ENCODE measurements around the gene UBR3.
"Not testable (repeated sequence)": the region's sequence is repeated elsewhere in the genome, so short reads cannot be mapped to it uniquely, and the experiment has no call there.

The UBR3 gene

GRCh38 chr2:169936652-169937051 is 109.4 kb downstream of the UBR3 start:
- DNase-seq (ENCODE audit: low read depth in 2 of 2), result not testable (repeated sequence)

DNA sequence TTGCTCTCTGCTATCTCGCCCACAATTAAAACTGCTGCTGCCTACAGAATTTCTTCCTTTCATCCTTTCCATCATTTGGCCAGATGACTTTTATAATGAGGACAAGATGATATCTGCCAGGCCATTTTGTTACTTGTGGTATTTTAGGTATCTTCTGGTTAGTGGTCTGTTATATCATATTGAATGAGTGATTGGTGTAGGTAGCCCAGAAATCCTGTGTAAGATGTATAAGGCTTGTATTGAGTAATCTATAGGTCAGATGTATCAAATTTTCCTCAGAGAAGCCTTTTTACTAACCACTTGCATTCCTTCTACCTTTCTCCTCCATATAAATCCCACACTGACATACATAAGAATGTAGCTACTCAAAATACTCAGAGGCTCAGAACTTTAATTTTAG is 118.3 kb downstream of the UBR3 start:
- no peak for DNase-seq (ENCODE audit: low read depth in 2 of 2)

- DNase-seq (ENCODE audit: low read depth in 2 of 2), result no peak
Measured at GRCh38 chr2:169946092-169946491, 118.8 kb downstream of the UBR3 start.

DNA sequence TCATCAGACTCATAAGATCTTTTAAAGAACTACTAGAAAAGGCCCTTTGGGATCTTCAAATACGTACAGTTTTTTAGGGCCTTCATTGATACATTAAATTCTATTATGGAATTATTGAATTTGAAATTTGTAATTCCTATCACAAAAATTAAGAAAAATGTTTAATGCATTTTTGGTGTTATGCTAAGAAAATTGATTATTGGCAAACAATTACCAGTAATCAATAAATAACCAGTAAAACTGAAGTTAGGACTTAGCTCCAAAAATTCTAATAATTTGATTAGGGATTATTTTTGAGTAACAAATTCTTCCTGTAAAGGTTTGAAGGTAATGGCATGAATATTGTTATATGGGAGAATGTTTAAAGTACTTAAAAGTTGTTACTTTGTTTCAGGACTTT is 119.3 kb downstream of the UBR3 start:
- no peak for DNase-seq (ENCODE audit: low read depth in 2 of 2)

DNA sequence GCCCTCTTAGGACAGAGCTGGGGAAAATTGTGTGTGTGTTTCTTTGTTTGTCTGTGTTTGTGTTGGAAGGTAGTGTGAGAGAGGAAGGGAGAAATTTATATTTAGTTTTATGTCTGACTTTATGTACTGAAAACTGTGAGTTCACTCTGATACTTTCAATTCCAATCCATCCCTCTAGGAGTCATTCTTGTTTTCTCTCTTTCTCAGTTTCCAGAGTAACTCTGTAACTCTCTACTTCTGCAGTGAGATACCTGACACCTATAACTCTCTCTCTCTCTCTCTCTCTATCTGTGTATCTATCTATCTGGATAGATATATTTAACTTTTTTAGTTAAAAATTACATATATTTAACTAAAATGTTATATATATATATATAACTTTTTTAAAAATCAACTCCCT is 128.7 kb downstream of the UBR3 start:
- DNase-seq (ENCODE audit: low read depth in 2 of 2), result no peak

- DNase-seq (ENCODE audit: low read depth in 2 of 2), result not testable (repeated sequence)
Measured at GRCh38 chr2:169957219-169957618, 130.0 kb downstream of the UBR3 start.

DNA sequence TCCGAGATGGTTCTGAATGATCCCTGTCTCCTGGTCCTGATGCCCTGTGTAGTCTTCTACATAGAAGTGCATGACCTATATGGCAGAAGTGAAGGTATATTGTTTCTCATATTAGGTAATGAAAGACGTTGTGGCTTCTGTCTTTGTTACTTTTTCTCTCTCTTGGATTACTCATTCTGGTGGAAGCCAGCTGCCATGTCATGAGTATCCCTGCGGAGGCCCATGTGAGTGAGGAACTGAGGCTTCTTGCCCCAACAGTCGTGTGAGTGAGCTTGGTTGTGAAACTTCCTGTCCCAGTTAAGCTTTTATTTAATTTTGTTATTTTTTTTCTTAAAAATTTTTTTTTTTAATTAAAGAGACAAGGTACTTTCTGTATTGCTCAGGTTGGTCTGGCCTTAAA is 134.7 kb downstream of the UBR3 start:
- no peak for DNase-seq (ENCODE audit: low read depth in 2 of 2)

- no peak for DNase-seq (ENCODE audit: low read depth in 2 of 2)
Measured at GRCh38 chr2:169963786-169964185, 136.5 kb downstream of the UBR3 start.

DNA sequence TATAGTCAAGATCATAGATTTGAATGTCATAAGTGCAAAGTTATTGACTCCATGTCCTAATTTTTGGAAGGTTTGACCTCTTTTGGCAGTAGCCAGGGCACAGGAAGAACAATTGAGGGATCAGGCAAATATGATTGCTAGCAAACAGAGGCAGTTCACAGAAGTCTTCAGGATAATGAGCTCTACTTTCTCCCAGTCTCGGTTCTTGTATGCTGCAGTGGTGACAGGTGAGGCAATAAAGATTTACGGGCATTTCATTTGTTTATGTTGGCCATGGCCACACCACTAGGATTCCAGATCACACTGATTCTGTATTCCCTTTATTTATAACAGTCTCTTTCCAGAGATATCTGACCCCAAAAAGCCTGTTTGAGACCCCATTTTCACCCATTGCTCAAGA is 137.5 kb downstream of the UBR3 start:
- DNase-seq (ENCODE audit: low read depth in 2 of 2), result no peak

DNA sequence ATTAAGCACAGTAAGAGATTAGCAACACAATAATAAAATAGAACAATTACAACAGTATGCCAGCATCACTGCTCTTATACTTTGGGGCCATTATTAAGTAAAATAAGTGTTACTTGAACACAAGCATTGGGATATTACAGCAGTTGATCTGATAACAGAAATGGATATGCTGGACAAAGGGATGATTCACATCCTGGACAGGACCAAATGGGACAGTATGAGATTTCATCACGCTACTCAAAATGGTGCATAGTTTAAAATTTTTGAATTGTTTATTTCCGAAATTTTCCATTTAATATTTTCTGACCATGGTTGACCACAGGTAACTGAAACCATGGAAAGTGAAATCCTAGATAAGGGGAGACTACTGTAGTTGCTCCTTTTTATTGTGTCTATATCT is 138.2 kb downstream of the UBR3 start:
- no peak for DNase-seq (ENCODE audit: low read depth in 2 of 2)

- DNase-seq (ENCODE audit: low read depth in 2 of 2), result no peak
Measured at GRCh38 chr2:169966454-169966853, 139.2 kb downstream of the UBR3 start.

DNA sequence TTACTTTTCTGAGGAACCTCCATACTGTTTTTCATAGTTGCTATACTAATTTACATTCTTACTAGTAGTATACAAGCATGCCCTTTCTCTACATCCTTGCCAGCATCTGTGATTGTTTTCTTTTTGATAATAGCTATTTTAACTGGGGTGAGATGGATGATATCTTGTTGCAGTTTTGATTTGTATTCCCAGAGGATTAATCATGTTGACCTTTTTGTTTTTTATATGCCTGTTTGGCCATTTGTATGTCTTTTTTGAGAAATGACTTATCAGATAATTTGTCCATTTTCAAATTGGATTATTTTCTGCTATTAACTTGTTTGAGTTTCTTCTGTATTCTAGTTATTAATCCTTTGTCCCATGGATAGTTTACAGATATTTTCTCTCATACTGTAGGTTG is 141.5 kb downstream of the UBR3 start:
- no peak for DNase-seq (ENCODE audit: low read depth in 2 of 2)

- DNase-seq (ENCODE audit: low read depth in 2 of 2), result no peak
Measured at GRCh38 chr2:169975221-169975620, 148.0 kb downstream of the UBR3 start.

GRCh38 chr2:169976335-169976851 is 149.1 kb downstream of the UBR3 start:
- DNase-seq (ENCODE audit: low read depth in 2 of 2), result no peak

DNA sequence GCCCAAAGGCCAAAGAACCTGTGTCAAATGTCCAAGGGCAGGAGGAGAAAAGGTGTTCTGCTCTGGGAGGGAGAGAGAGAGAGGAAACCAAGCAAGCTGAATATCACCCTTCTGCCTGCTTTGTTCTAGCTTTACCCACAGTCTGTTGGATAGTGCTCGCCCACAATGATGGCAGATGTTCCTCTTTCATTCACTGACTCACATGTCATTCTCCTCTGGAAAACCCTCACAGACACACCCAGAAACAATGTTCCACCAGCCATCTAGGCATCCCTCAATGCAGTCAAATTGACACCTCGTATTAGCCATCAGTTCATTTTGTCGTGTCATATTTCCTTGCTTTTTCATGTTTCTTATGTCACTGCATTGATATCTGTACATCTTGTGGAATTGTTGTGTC is 150.3 kb downstream of the UBR3 start:
- no peak for DNase-seq (ENCODE audit: low read depth in 2 of 2)

DNA sequence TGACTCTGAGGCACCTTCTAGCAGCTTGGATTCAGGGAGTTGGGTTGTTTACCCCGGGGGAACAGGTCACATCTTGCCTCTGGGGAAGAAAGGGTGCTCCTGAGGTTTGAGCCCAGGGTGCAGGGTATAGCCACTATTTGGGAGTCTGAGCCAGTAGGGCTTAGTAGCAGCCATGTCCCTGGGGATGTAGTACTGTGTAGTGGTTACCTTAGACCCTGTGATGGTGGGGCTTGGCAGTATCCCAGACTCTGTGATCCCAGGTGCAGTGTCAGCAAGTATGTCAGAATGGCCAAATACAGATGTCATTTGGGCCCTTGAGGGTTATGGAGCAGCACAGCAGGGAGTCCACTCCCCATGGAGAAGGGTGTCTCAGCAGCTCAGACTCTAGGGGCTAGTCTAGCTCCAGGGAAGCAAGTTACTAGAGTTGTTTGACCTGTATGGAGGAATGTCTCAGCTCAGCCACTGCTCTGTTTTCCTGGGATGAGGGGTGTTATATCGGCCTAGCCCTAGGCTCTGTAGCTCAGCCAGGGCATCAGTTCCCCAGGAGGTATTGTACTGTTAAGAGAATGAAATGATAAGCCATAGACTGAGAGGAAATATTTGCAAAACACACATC is 151.3 kb downstream of the UBR3 start:
- DNase-seq (ENCODE audit: low read depth in 2 of 2), result no peak

GRCh38 chr2:169979025-169979424 is 151.8 kb downstream of the UBR3 start:
- DNase-seq (ENCODE audit: low read depth in 2 of 2), result no peak

GRCh38 chr2:169980001-169980400 is 152.7 kb downstream of the UBR3 start:
- no peak for DNase-seq (ENCODE audit: low read depth in 2 of 2)

DNA sequence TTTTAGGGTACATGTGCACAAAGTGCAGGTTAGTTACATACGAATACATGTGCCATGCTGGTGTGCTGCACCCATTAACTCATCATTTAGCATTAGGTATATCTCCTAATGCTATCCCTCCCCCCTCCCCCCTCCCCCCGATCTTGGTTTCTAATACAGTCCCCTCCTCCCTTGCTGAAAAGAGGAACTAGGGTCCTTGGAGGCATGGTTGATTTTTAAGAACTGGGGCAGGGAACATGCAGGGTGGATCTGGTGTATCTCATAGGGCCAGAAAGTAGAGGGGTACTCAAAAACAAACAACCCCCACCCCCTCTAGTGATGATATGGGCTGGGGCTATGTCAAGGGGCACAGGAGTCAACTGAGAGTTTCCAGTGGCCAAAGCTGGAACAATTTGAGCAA is 153.4 kb downstream of the UBR3 start:
- DNase-seq (ENCODE audit: low read depth in 2 of 2), result no peak

DNA sequence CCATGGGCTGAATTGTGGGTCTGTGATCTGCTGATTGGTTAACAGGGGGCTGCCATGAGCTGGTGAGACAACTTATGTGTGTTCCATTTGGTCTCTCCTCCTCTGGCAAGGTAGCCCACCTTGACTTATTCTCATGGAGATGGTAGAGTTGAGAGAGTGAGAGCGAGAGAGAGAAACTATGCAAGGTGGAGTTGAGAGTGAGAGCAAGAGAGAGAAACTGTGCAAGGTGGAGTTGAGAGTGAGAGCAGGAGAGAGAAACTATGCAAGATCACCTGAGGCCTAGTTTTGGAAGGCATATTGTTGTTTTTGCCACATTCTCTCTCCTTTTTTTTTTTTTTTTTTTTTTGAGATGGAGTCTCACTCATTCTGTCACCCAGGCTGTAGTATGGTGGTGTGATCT is 155.7 kb downstream of the UBR3 start:
- DNase-seq (ENCODE audit: low read depth in 2 of 2), result no peak

DNA sequence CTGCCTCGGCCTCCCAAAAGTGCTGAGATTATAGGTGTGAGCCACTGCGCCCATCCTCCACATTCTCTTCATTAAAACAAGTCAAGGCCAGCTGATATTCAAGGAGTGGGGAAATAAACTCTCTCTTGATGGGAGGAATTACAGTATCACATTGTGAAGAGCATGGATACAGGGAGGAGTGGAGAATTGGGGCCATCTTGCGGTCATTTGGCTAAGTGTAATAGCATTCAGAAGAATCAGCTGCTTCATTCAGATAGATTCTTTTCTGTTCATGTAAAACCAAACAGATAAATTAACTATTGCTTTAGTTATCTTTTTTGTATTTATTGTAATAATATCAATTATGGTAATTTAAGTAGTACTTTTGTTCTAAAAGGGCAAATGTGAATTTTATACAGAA is 156.3 kb downstream of the UBR3 start:
- no peak for DNase-seq (ENCODE audit: low read depth in 2 of 2)

DNA sequence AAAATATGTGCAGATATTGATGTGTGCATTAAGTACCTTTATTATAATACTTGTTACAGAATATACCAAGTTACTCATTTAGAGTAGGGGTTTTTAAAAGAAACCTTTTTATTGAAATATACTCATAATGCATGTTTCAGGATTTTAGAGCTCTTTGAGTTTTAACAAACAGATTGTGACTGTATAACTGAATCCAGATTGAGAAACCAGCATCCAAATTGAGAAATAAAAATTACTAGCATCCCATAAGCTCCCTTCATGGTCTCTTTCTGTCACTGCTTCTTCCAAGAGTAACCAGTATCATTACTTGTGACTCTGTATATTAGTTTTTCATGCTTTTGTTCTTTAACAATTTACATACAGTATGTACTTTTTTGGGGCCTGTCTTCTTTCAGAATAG is 156.9 kb downstream of the UBR3 start:
- no peak for DNase-seq (ENCODE audit: low read depth in 2 of 2)

GRCh38 chr2:169994752-169995151 is 167.5 kb downstream of the UBR3 start:
- DNase-seq (ENCODE audit: low read depth in 2 of 2), result no peak
